ENCODE measurements around the gene CD99L2. TPM values are rescaled to one million over a fixed set of nuclear protein-coding genes. Genes with fewer than 3 reads are reported as not detected.

The CD99L2 gene
- total RNA-seq, 6 experiments from 2014 or later, result 25.5 to 53.6 (median 33.0) TPM

DNA sequence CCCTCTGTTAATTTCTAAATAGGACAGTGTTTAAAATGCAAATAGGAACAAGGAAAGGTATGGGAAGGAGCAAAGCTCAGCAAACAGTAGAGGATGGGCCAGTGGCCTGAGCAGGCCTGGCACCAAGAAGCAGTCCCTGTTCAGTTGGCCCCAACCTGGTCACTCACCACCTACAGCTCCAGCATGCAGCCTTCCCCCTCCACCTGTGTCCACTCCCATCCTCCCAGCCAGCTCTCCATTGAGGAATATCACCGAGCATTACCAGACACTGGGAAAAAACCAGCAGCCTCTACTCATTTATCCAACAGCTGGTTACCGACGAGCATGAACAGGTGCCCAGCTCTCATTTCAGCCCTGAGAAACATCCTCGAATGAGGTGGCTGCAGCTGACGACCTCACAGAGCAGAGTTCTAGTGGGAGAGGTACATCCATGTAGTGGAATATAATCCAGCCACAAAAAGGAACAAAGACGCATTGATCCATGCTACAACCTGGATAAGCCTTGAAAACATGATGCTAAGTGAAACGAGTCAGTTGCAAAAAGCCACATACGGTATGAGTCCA, 25.6 kb downstream of the CD99L2 start:
- Histone ChIP-seq H3K27me3 (no peaks in the 10 kb centered on the region), H3K4me1 (no peaks in the 10 kb centered on the region), H3K36me3 (no peaks in the 10 kb centered on the region), H3K9me3 (no peaks in the 10 kb centered on the region), H3K27ac (no peak overlapping the region), H3K4me3 (no peak overlapping the region)
- ATAC-seq, result peak in 1 of 4 donors; percentile 23
- no peak for DNase-seq
- 72% methylated on average over 8 of the region's 8 CpGs for WGBS (ENCODE audit: insufficient coverage, low coverage, low lambda C conversion rate, missing lambda C conversion rate)
- TF ChIP-seq CTCF (IDR thresholded peaks at IDR 0.05) (no peak), POLR2A (IDR thresholded peaks at IDR 0.05) (no peak)
- intact Hi-C loops (cut with DNase I), result no loop called here

- WGBS (ENCODE audit: insufficient coverage, low coverage, low lambda C conversion rate, missing lambda C conversion rate), result 44% methylated on average over 3 of the region's 3 CpGs
- intact Hi-C loops (cut with DNase I), result no loop called here
- ATAC-seq (no peak), DNase-seq (no peak)
- no peak overlapping the region for H3K27ac ChIP-seq
- no peaks in the 10 kb centered on the region for H3K4me1 ChIP-seq
- no peaks in the 10 kb centered on the region for H3K27me3 ChIP-seq
- no peak overlapping the region for H3K4me3 ChIP-seq
- H3K9me3 ChIP-seq, result no peaks in the 10 kb centered on the region
- H3K36me3 ChIP-seq, result no peaks in the 10 kb centered on the region
- no peak for TF ChIP-seq POLR2A (IDR thresholded peaks at IDR 0.05)
- TF ChIP-seq CTCF (IDR thresholded peaks at IDR 0.05), result no peak
Observed at GRCh38 chrX:150871341-150871811, 27.1 kb downstream of the CD99L2 start.

GRCh38 chrX:150870487-150871340, 27.8 kb downstream of the CD99L2 start:
- DNase-seq (no peak), ATAC-seq (peak in 1 of 4 donors; percentile 48)
- no peaks in the 10 kb centered on the region for H3K36me3 ChIP-seq
- H3K4me3 ChIP-seq, result no peak overlapping the region
- TF ChIP-seq POLR2A (IDR thresholded peaks at IDR 0.05), result no peak
- TF ChIP-seq CTCF (IDR thresholded peaks at IDR 0.05), result no peak
- intact Hi-C loops (cut with DNase I), result no loop called here
- WGBS (ENCODE audit: insufficient coverage, low coverage, low lambda C conversion rate, missing lambda C conversion rate), result 66% methylated on average over 7 of the region's 7 CpGs
- no peaks in the 10 kb centered on the region for H3K27me3 ChIP-seq
- H3K9me3 ChIP-seq, result no peaks in the 10 kb centered on the region
- no peak overlapping the region for H3K27ac ChIP-seq
- no peaks in the 10 kb centered on the region for H3K4me1 ChIP-seq

DNA sequence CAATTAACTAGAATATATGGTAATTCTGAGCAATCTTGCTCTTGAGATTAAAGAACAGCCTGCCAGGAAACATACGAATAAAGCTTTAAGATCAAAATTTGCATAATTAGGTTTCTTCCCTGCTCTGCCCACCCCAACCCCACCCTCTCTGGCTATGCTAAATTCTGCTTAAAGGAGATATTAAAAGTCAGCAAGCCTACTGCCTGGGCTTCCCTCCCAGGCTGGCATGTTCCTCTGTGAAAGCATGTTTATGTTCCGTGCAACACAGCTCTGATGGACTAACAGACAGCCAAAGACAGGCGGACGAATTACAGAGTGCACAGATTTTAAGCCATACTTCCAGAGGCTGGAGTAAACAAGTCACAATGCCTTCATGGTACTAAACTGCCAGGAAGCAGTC, 28.4 kb downstream of the CD99L2 start:
- 57% methylated on average over 4 of the region's 4 CpGs for WGBS (ENCODE audit: insufficient coverage, low coverage, low lambda C conversion rate, missing lambda C conversion rate)
- ATAC-seq (no peak), DNase-seq (no peak)
- Histone ChIP-seq H3K36me3 (no peaks in the 10 kb centered on the region), H3K4me3 (no peak overlapping the region), H3K27me3 (no peaks in the 10 kb centered on the region), H3K27ac (no peak overlapping the region), H3K4me1 (no peaks in the 10 kb centered on the region), H3K9me3 (no peaks in the 10 kb centered on the region)
- intact Hi-C loops (cut with DNase I), result no loop called here
- TF ChIP-seq CTCF (IDR thresholded peaks at IDR 0.05) (no peak), POLR2A (IDR thresholded peaks at IDR 0.05) (no peak)
